K562 (cell line): Measurements from ENCODE around the gene ALOX5. TPM values are rescaled to one million over a fixed set of nuclear protein-coding genes. Genes with fewer than 3 reads are reported as not detected.

Experiments used
- ATAC-seq: fragments of 200-7000 bp; cut with Tn5 transposase; 3 replicates; pipeline ENCODE4 v1.9.1; 2020; ENCODE audit warnings: moderate library complexity
- BruUV-seq: library from RNA; stranded (reverse); fragments of 400-500 nt; replicated peaks from 2 replicates; lab custom pipeline; 2021; lab: Mats Ljungman, UMichigan
- CTCF ChIA-PET: fragments of 300-600 bp; formaldehyde crosslinking; extraction: SDS; loops from one replicate; lab custom pipeline; 2021; ENCODE audit warnings: low intra/inter-chr PET ratio; lab: Yijun Ruan, JAX
- POLR2A ChIA-PET: fragments of 300-600, 350-650 bp; sonication (Branson Sonifier 250); formaldehyde crosslinking; extraction: SDS; loops from one replicate; lab custom pipeline; 2021; ENCODE audit warnings: antibody characterized with exemption, inconsistent platforms; lab: Yijun Ruan, JAX
- DNase-seq, 4 experiments: peaks; one replicate each; pipeline versions ENCODE4 v3.0.0 to v3.0.0-alpha.2; 2011 to 2018; ENCODE audit warnings: low spot score in 3 of 4, mixed read lengths in 3 of 4; ENCODE audit errors: extremely low read depth in 1 of 4
- FAIRE-seq: peaks from 2 replicates; lab custom pipeline; 2011; peaks lifted over from hg19 to GRCh38; lab: Jason Lieb, UNC
- H2AFZ ChIP-seq: 2 replicates; pipeline ENCODE4 v1.6.0; 2011; ENCODE audit warnings: low read depth, low read length, control low read depth, inconsistent platforms
- H3K27ac ChIP-seq: fragments of 200-600 bp; 3 replicates; pipeline ENCODE4 v1.8.0; 2011; ENCODE audit warnings: low read depth, mild to moderate bottlenecking, control low read depth, inconsistent platforms, low read length, moderate library complexity, mixed read lengths; ENCODE audit errors: extremely low read depth
- H3K27me3 ChIP-seq, 2 experiments: fragments of 300-600 bp in 1 of 2; 2 replicates in 1 of 2; 3 replicates in 1 of 2; pipeline versions ENCODE4 v1.6.0 to v1.8.0; 2011; ENCODE audit warnings: inconsistent platforms in 2 of 2, low read length in 2 of 2, mild to moderate bottlenecking in 1 of 2, mixed read lengths in 1 of 2, moderate library complexity in 1 of 2; ENCODE audit not compliant: control insufficient read depth in 2 of 2, insufficient read depth in 2 of 2
- H3K36me3 ChIP-seq: fragments of 300-600 bp; 3 replicates; pipeline ENCODE4 v1.8.0; 2011; ENCODE audit warnings: mild to moderate bottlenecking, low read length, inconsistent platforms; ENCODE audit not compliant: control insufficient read depth, insufficient read depth
- H3K4me1 ChIP-seq, 2 experiments: fragments of 200-600 bp in 1 of 2; replicated peaks in 1 of 2; 2 replicates in 1 of 2; 3 replicates in 1 of 2; pipeline versions ENCODE4 v1.5.1 to v1.8.0; 2011; ENCODE audit warnings: inconsistent platforms in 2 of 2, low read length in 2 of 2, mild to moderate bottlenecking in 1 of 2, mixed read lengths in 1 of 2, moderate library complexity in 1 of 2; ENCODE audit not compliant: control insufficient read depth in 2 of 2, insufficient read depth in 2 of 2
- H3K4me2 ChIP-seq: 2 replicates; pipeline ENCODE4 v1.6.1; 2011; ENCODE audit warnings: low read length, control low read depth, inconsistent platforms, mixed read lengths; ENCODE audit not compliant: insufficient read depth
- H3K4me3 ChIP-seq: fragments of 200-600 bp; sonication (generic), shearing (Covaris generic); 2 replicates; pipeline ENCODE4 v1.5.1; 2016; ENCODE audit warnings: control low read depth, inconsistent platforms
- H3K79me2 ChIP-seq: fragments of 200-600 bp; 3 replicates; pipeline ENCODE4 v1.8.0; 2011; ENCODE audit warnings: low read length, inconsistent platforms; ENCODE audit not compliant: control insufficient read depth, insufficient read depth
- H3K9ac ChIP-seq, 2 experiments: 2 replicates each; pipeline versions ENCODE4 v1.6.0 to v1.6.1; 2011; ENCODE audit warnings: low read depth in 2 of 2, low read length in 2 of 2, control low read depth in 1 of 2, inconsistent platforms in 1 of 2, mild to moderate bottlenecking in 1 of 2, mixed read lengths in 1 of 2; ENCODE audit not compliant: insufficient read depth in 1 of 2
- H3K9me1 ChIP-seq: one replicate; pipeline ENCODE4 v1.6.0; 2011; ENCODE audit warnings: inconsistent platforms, mild to moderate bottlenecking, low read length, moderate library complexity; ENCODE audit not compliant: control insufficient read depth, insufficient read depth
- H3K9me3 ChIP-seq: replicated peaks from 2 replicates; pipeline ENCODE4 v1.5.1; 2011; ENCODE audit warnings: low read depth, low read length, inconsistent platforms; ENCODE audit not compliant: control insufficient read depth, insufficient read depth
- H4K20me1 ChIP-seq: replicated peaks from 2 replicates; pipeline ENCODE4 v1.6.1; 2011; ENCODE audit warnings: low read length, inconsistent platforms, mixed read lengths; ENCODE audit not compliant: control insufficient read depth, insufficient read depth
- ATF1 ChIP-seq, 2 experiments: fragments of 450-650 bp in 1 of 2; IDR thresholded peaks; 2 replicates each; pipeline ENCODE4 v1.6.1; 2016; ENCODE audit warnings: missing compliant biosample characterization in 1 of 2, missing genetic modification characterization in 1 of 2
- CREBBP ChIP-seq: IDR thresholded peaks from one replicate; pipeline ENCODE4 v1.6.1; 2012; ENCODE audit warnings: low read depth, mild to moderate bottlenecking, control low read depth, inconsistent platforms, low read length
- FOS ChIP-seq: IDR thresholded peaks from 3 replicates; pipeline ENCODE4 v1.6.1; 2011; ENCODE audit not compliant: insufficient read length; ENCODE audit errors: extremely low read depth
- FOXO4 ChIP-seq: fragments of 450-650 bp; formaldehyde crosslinking; IDR thresholded peaks from 2 replicates; pipeline ENCODE4 v1.4.0; 2020; ENCODE audit warnings: mild to moderate bottlenecking, moderate library complexity
- GTF2A2 ChIP-seq: IDR thresholded peaks from 2 replicates; pipeline ENCODE4 v1.6.1; 2016; ENCODE audit warnings: mild to moderate bottlenecking, missing genetic modification characterization, missing compliant biosample characterization
- HNRNPL ChIP-seq: fragments of 200-400 bp; formaldehyde crosslinking; IDR thresholded peaks from 2 replicates; pipeline ENCODE4 v1.6.1; 2017; ENCODE audit warnings: low read depth, mild to moderate bottlenecking, low read length
- IRF9 ChIP-seq: fragments of 450-650 bp; IDR thresholded peaks from 2 replicates; pipeline ENCODE4 v1.6.1; 2016; ENCODE audit warnings: missing biosample characterization, missing genetic modification characterization
- MCM3 ChIP-seq: fragments of 450-650 bp; IDR thresholded peaks from 2 replicates; pipeline ENCODE4 v1.6.1; 2016
- MECOM ChIP-seq: fragments of 250-450 bp; sonication (Bioruptor Pico); IDR thresholded peaks from 2 replicates; pipeline ENCODE4 v1.8.0; 2022; ENCODE audit warnings: inconsistent platforms
- NCOR1 ChIP-seq: fragments of 450-650 bp; IDR thresholded peaks from 2 replicates; pipeline ENCODE4 v1.6.1; 2016; ENCODE audit warnings: mild to moderate bottlenecking, moderate library complexity
- OTX1 ChIP-seq: fragments of 450-650 bp; formaldehyde crosslinking; IDR thresholded peaks from 2 replicates; pipeline ENCODE4 v1.4.0; 2022; ENCODE audit warnings: mild to moderate bottlenecking
- PHB2 ChIP-seq: fragments of 450-650 bp; IDR thresholded peaks from 2 replicates; pipeline ENCODE4 v1.6.1; 2017; ENCODE audit warnings: low read depth
- POLR2G ChIP-seq: fragments of 200-400 bp; formaldehyde crosslinking; IDR thresholded peaks from 2 replicates; pipeline ENCODE4 v1.6.1; 2017; ENCODE audit warnings: low read depth, mild to moderate bottlenecking, antibody characterized with exemption, low read length, moderate library complexity
- STAT5A ChIP-seq: IDR thresholded peaks from 2 replicates; pipeline ENCODE4 v1.6.1; 2012; ENCODE audit warnings: low read length, inconsistent platforms, borderline replicate concordance
- ZBTB26 ChIP-seq: fragments of 450-650 bp; formaldehyde crosslinking; IDR thresholded peaks from 2 replicates; pipeline ENCODE4 v1.4.0; 2022; ENCODE audit warnings: missing genetic modification characterization
- ZNF512 ChIP-seq: IDR thresholded peaks from 2 replicates; pipeline ENCODE4 v1.6.1; 2016; ENCODE audit warnings: missing genetic modification characterization, missing compliant biosample characterization
- WGBS: fragments of 100-300 bp; shearing (Covaris generic); methylation state at CpG from one replicate; pipeline ENCODE4 v1.1.6; 2016; ENCODE audit warnings: low coverage, mixed read lengths; ENCODE audit not compliant: insufficient coverage; ENCODE audit errors: missing lambda C conversion rate; 5-methylcytosine and 5-hydroxymethylcytosine counted together
- in situ Hi-C: fragments of 300-500 bp; cut with MboI; formaldehyde crosslinking; loops from 4 replicates; pipeline ENCODE4 v1.15.0; 2018; ENCODE audit warnings: inconsistent platforms, mixed read lengths
- intact Hi-C: fragments of 100-400 bp; cut with micrococcal nuclease; formaldehyde crosslinking; loops from 2 replicates; pipeline ENCODE4 v1.14.2; 2022
- polyA plus RNA-seq, 8 experiments: library from polyadenylated mRNA; depleted of rRNA in 4 of 8; stranded (reverse) in 5 of 8; unstranded in 3 of 8; fragments of >200 nt; fragmentation: Nextera tagmentation in 2 of 8; fragmentation: Illumina TruSeq in 1 of 8; extraction: Ambion mirVana in 2 of 8; extraction: Trizol in 1 of 8; gene quantifications; 2 replicates each; pipeline versions ENCODE4 v1.2.1 to v1.2.3, GENCODE V29; 2011 to 2014; ENCODE audit warnings: inconsistent platforms in 1 of 8, missing spikeins in 1 of 8
- total RNA-seq, 7 experiments: library from RNA; depleted of rRNA in 6 of 7; stranded (reverse); fragments of >200 nt in 6 of 7; fragmentation: Illumina TruSeq in 2 of 7; extraction: Trizol in 2 of 7; gene quantifications; 2 replicates each; pipeline versions ENCODE4 v1.2.1 to v1.2.3, GENCODE V29; 2011 to 2021; ENCODE audit warnings: low replicate concordance in 1 of 7

ALOX5 gene
- total and polyA plus RNA-seq, 9 of the 15 experiments (the other 6 are each of a cell fraction or from before 2014, with no cell fraction given) = 0.10 to 2.4 (median 1.4) TPM

GRCh38 chr10:45409347-45409746 is 35.3 kb downstream of the ALOX5 start (continued):
- TF ChIP-seq ZBTB26 (CRISPR knock-in tag) = 0 out of 2 replicates have a peak, but pooled peaks have one; percentile 69
- TF ChIP-seq OTX1 (CRISPR knock-in tag) = peak; percentile 75; the same call in 1 of the 2 replicates
- 0 out of 2 replicates have a peak, but pooled peaks have one; percentile 9 for TF ChIP-seq GTF2A2 (tag)
- TF ChIP-seq PHB2 = 0 out of 2 replicates have a peak, but pooled peaks have one; percentile 14
- peak; percentile 65 for TF ChIP-seq ZNF512 (tag)
- peak; percentile 18; the same call in 1 of the 2 replicates for TF ChIP-seq NCOR1
- TF ChIP-seq, all 486 proteins: peak for 20; not testable (repeated sequence) for 466

GRCh38 chr10:45409782-45410181 is 35.8 kb downstream of the ALOX5 start:
- no peaks in the 10 kb centered on the region for H3K27me3 ChIP-seq
- no TSS peak for BruUV-seq
- intact Hi-C loops = loop anchor here (5.0 kb wide), 1 partner anchor 32 kb away; no protein-coding TSS in a partner anchor
- no peak overlapping the region for H3K4me3 ChIP-seq
- ATAC-seq = peak; percentile 49
- in situ Hi-C loops = no loop called here
- peak overlapping the region; percentile 80 to 81; a peak in 3 of 4 replicates for H3K9ac ChIP-seq
- no peaks in the 10 kb centered on the region for H3K36me3 ChIP-seq
- 0 out of 2 replicates have a peak, but pooled peaks cover 2% of the 10 kb centered on the region for H3K9me3 ChIP-seq
- H3K27ac ChIP-seq = peak overlapping the region; percentile 86
- H2AFZ ChIP-seq = peak overlapping the region; percentile 58; the same call in 1 of the 2 replicates
- CTCF ChIA-PET = no interaction called here
- H3K4me2 ChIP-seq = peak overlapping the region; percentile 68
- 25% methylated on average over 1 of the region's 1 CpG for WGBS
- no peaks in the 10 kb centered on the region for H3K9me1 ChIP-seq
- H4K20me1 ChIP-seq = no peaks in the 10 kb centered on the region
- H3K4me1 ChIP-seq = peaks cover 12 to 49% of the 10 kb centered on the region in 2 experiments
- POLR2A ChIA-PET = interaction anchor here (0.8 to 1.6 kb wide), 6 partner anchors 12 to 157 kb away, joined by 3 to 8 read pairs (median 3); no protein-coding TSS in a partner anchor
- peaks cover 9% of the 10 kb centered on the region; the same call in 1 of the 3 replicates for H3K79me2 ChIP-seq
- peak in 2 of 4 experiments; percentile 5 to 48 for DNase-seq
- FAIRE-seq = no peak
- TF ChIP-seq IRF9 (tag) (no peak), FOXO4 (CRISPR knock-in tag) (no peak), ATF1 (CRISPR knock-in tag; IDR thresholded peaks at IDR 0.05) (no peak), ATF1 (tag; IDR thresholded peaks at IDR 0.05) (no peak), POLR2G (no peak), MCM3 (no peak), MECOM (CRISPR knock-in tag) (0 out of 2 replicates have a peak, but pooled peaks have one; percentile 32), FOS (no peak), HNRNPL (no peak), STAT5A (no peak), CREBBP (no peak)
